Breast epithelium (tissue), 4 donors: ENCODE measurements around the gene RPL12. TPM values are rescaled to one million over a fixed set of nuclear protein-coding genes. Genes with fewer than 3 reads are reported as not detected.

Experiments
- DNase-seq, 2 donors: peaks; one replicate each; pipeline ENCODE4 v3.0.0-alpha.2; 2019; ENCODE audit warnings: low spot score in 2 of 2
- H3K27ac ChIP-seq, 2 donors: fragments of 200-600 bp; sonication (generic) in 1 of 2; one replicate each; pipeline ENCODE4 v1.5.1; 2016 to 2019; ENCODE audit warnings: mild to moderate bottlenecking in 1 of 2
- H3K27me3 ChIP-seq, 2 donors: fragments of 200-600 bp; sonication (generic) in 1 of 2; one replicate each; pipeline versions ENCODE4 v1.5.1 to v1.6.0; 2017 to 2019; ENCODE audit warnings: control low read depth in 1 of 2, mild to moderate bottlenecking in 1 of 2
- H3K36me3 ChIP-seq: fragments of 200-600 bp; one replicate; pipeline ENCODE4 v1.5.1; 2019
- H3K4me1 ChIP-seq, 2 donors: fragments of 200-600 bp; sonication (generic); one replicate each; pipeline ENCODE4 v1.5.1; 2016 to 2019; ENCODE audit warnings: control low read depth in 1 of 2
- H3K4me3 ChIP-seq, 3 donors: fragments of 200-600 bp; sonication (generic); 1 replicate in 2 of 3; 2 replicates in 1 of 3; pipeline ENCODE4 v1.5.1; 2016 to 2019; ENCODE audit warnings: mild to moderate bottlenecking in 3 of 3, moderate library complexity in 2 of 3
- H3K9me3 ChIP-seq, 2 donors: fragments of 200-600 bp; sonication (generic) in 1 of 2; one replicate each; pipeline ENCODE4 v1.5.1; 2016 to 2019; ENCODE audit warnings: control low read depth in 1 of 2
- CTCF ChIP-seq, 3 donors: fragments of 450-650 bp; IDR thresholded peaks; one replicate each; pipeline ENCODE4 v1.5.1; 2016 to 2017; ENCODE audit warnings: antibody characterized with exemption in 3 of 3, mild to moderate bottlenecking in 3 of 3, moderate library complexity in 3 of 3
- POLR2A ChIP-seq: fragments of 450-650 bp; IDR thresholded peaks from one replicate; pipeline ENCODE4 v1.6.1; 2016; ENCODE audit warnings: antibody characterized with exemption, mild to moderate bottlenecking, moderate library complexity
- POLR2AphosphoS5 ChIP-seq, 3 donors: sonication (generic); formaldehyde crosslinking; IDR thresholded peaks; one replicate each; pipeline ENCODE4 v1.6.1; 2017; ENCODE audit warnings: antibody characterized with exemption in 3 of 3
- intact Hi-C: fragments of 100-400 bp; cut with DNase I; formaldehyde crosslinking; loops from one replicate; pipeline ENCODE4 v1.15.1; 2023; ENCODE audit warnings: low total_unique reads
- total RNA-seq, 3 donors: library from RNA; depleted of rRNA; stranded (reverse); fragments of >200 nt; gene quantifications; one replicate each; pipeline ENCODE4 v1.1.0, GENCODE V29; 2016

RPL12 gene
- total RNA-seq, 3 donors from 2014 or later, result 2,790 to 3,232 (median 3,032) TPM

DNA sequence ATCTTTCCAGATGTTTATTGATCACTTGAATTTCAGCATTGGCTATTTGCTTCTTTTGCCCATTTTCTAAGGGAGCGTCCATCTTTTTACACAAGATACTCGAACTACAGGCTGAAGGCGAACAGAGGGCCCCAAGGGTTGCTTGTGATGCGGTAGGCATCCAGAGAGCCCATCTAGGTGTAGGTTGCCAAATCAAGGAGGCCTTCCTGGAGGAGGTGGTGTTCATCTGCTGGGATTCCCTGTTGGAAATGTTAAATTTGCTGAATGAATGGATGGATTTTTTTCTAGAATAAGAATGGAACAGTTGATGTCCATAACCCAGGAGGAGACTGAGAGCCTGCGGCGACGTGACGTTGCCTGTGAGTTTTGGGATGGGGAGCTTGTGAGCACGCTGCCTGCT is 31.5 kb upstream of the RPL12 start:
- Histone ChIP-seq H3K27ac (no peak overlapping the region), H3K36me3 (peaks cover 20% of the 10 kb centered on the region), H3K4me1 (no peaks in the 10 kb centered on the region), H3K27me3 (no peaks in the 10 kb centered on the region), H3K4me3 (no peak overlapping the region), H3K9me3 (no peaks in the 10 kb centered on the region)
- no peak for TF ChIP-seq POLR2AphosphoS5 (IDR thresholded peaks at IDR 0.05)
- TF ChIP-seq POLR2A, result no peak
- no peak for TF ChIP-seq CTCF (IDR thresholded peaks at IDR 0.05)
- intact Hi-C loops, result no loop called here
- DNase-seq, result no peak

- TF ChIP-seq POLR2A (no peak), CTCF (IDR thresholded peaks at IDR 0.05) (no peak), POLR2AphosphoS5 (IDR thresholded peaks at IDR 0.05) (no peak)
- DNase-seq, result no peak
Observed at GRCh38 chr9:127479507-127480081, 28.4 kb upstream of the RPL12 start.

GRCh38 chr9:127474592-127474991 is 23.4 kb upstream of the RPL12 start:
- intact Hi-C loops, result no loop called here
- Histone ChIP-seq H3K36me3 (peaks cover 12% of the 10 kb centered on the region), H3K27me3 (no peaks in the 10 kb centered on the region), H3K4me3 (no peak overlapping the region), H3K4me1 (no peaks in the 10 kb centered on the region), H3K9me3 (no peaks in the 10 kb centered on the region), H3K27ac (no peak overlapping the region)
- TF ChIP-seq POLR2A (no peak), POLR2AphosphoS5 (IDR thresholded peaks at IDR 0.05) (no peak), CTCF (IDR thresholded peaks at IDR 0.05) (no peak)
- no peak for DNase-seq

More at GRCh38 chr9:127479507-127480081, 28.4 kb upstream of the RPL12 start:
- Histone ChIP-seq H3K4me3 (no peak overlapping the region), H3K9me3 (no peaks in the 10 kb centered on the region), H3K36me3 (peaks cover 20% of the 10 kb centered on the region), H3K4me1 (no peaks in the 10 kb centered on the region), H3K27ac (no peak overlapping the region), H3K27me3 (no peaks in the 10 kb centered on the region)
- intact Hi-C loops, result no loop called here

GRCh38 chr9:127473932-127474331 is 22.7 kb upstream of the RPL12 start:
- Histone ChIP-seq H3K27me3 (no peaks in the 10 kb centered on the region), H3K36me3 (peaks cover 6% of the 10 kb centered on the region), H3K4me1 (no peaks in the 10 kb centered on the region), H3K4me3 (no peak overlapping the region), H3K27ac (no peak overlapping the region), H3K9me3 (no peaks in the 10 kb centered on the region)
- intact Hi-C loops, result no loop called here
- TF ChIP-seq POLR2AphosphoS5 (IDR thresholded peaks at IDR 0.05) (no peak), POLR2A (no peak), CTCF (IDR thresholded peaks at IDR 0.05) (no peak)
- no peak for DNase-seq

DNA sequence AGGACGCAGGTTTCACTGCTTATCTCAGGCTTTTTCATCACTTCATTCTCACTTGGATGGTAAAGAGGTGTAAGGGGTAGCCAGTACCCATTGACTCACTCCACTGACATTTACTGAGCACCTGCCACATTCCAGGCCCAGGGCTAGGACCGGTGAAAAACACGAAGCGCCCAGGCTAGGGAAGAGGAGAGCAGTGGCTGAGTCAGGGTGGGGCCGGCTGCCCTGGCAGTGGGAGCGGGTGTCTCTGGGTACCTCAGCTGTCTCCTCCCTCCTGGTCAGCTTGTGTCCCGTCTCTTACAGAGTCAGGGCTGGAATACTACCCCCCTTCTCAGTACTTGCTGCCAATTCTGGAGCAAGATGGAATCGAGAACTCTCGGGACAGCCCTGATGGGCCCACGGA is 22.3 kb upstream of the RPL12 start:
- Histone ChIP-seq H3K4me3 (no peak overlapping the region), H3K4me1 (no peaks in the 10 kb centered on the region), H3K9me3 (no peaks in the 10 kb centered on the region), H3K36me3 (peaks cover 2% of the 10 kb centered on the region), H3K27me3 (no peaks in the 10 kb centered on the region), H3K27ac (no peak overlapping the region)
- no peak for DNase-seq
- TF ChIP-seq POLR2A, result no peak
- no peak for TF ChIP-seq POLR2AphosphoS5 (IDR thresholded peaks at IDR 0.05)
- TF ChIP-seq CTCF (IDR thresholded peaks at IDR 0.05), result no peak
- intact Hi-C loops, result no loop called here
